PC-9 (cell line): ENCODE results near the gene KCTD13. TPM values are rescaled to one million over a fixed set of nuclear protein-coding genes. Genes with fewer than 3 reads are reported as not detected.

Source experiments
- BruUV-seq: library from RNA; stranded (reverse); fragments of 400-500 nt; replicated peaks from 2 replicates; lab custom pipeline; 2021; lab: Mats Ljungman, UMichigan
- CTCF ChIA-PET: fragments of 300-600 bp; sonication (Branson Sonifier 250); formaldehyde crosslinking; loops from one replicate; lab custom pipeline; 2022; ENCODE audit warnings: antibody characterized with exemption; lab: Charles Lee
- POLR2A ChIA-PET: fragments of 300-600 bp; sonication (Branson Sonifier 250); formaldehyde crosslinking; loops from one replicate; lab custom pipeline; 2022; ENCODE audit warnings: antibody characterized with exemption; ENCODE audit not compliant: unreplicated experiment; lab: Charles Lee
- DNase-seq, 2 experiments: peaks; one replicate each; pipeline versions ENCODE4 v3.0.0 to v3.0.0-alpha.2; 2015 to 2022; ENCODE audit warnings: mixed read lengths in 1 of 2
- H2AFZ ChIP-seq: fragments of 200-600 bp; sonication (generic); 2 replicates; pipeline ENCODE4 v1.8.1; 2017; ENCODE audit warnings: antibody characterized with exemption
- H3F3A ChIP-seq: fragments of 200-600 bp; sonication (generic); 2 replicates; pipeline ENCODE4 v1.8.1; 2017; ENCODE audit warnings: antibody characterized with exemption, mild to moderate bottlenecking, low read depth; ENCODE audit not compliant: insufficient read depth
- H3K27ac ChIP-seq: fragments of 200-600 bp; sonication (generic); 2 replicates; pipeline ENCODE4 v1.6.1; 2016; ENCODE audit warnings: mixed run types
- H3K27me3 ChIP-seq: fragments of 200-600 bp; sonication (generic); 2 replicates; pipeline ENCODE4 v1.6.1; 2016; ENCODE audit warnings: low read depth, mixed run types; ENCODE audit not compliant: insufficient read depth
- H3K36me3 ChIP-seq: fragments of 200-600 bp; sonication (generic); 2 replicates; pipeline ENCODE4 v1.6.1; 2016; ENCODE audit warnings: low read depth, mixed run types
- H3K4me1 ChIP-seq: fragments of 200-600 bp; sonication (generic); replicated peaks from 2 replicates; pipeline ENCODE4 v1.6.1; 2016; ENCODE audit warnings: mixed run types; ENCODE audit not compliant: insufficient read depth
- H3K4me2 ChIP-seq: fragments of 200-600 bp; sonication (generic); 2 replicates; pipeline ENCODE4 v1.6.1; 2017; ENCODE audit warnings: mixed run types
- H3K4me3 ChIP-seq: fragments of 200-600 bp; sonication (generic); 2 replicates; pipeline ENCODE4 v1.6.1; 2016; ENCODE audit warnings: mixed run types
- H3K79me2 ChIP-seq: fragments of 200-600 bp; sonication (generic); 2 replicates; pipeline ENCODE4 v1.6.1; 2017; ENCODE audit warnings: low read depth, mixed run types
- H3K9me2 ChIP-seq: fragments of 200-600 bp; sonication (generic); 2 replicates; pipeline ENCODE4 v1.8.1; 2017; ENCODE audit warnings: mild to moderate bottlenecking; ENCODE audit not compliant: insufficient read depth
- H3K9me3 ChIP-seq: fragments of 200-600 bp; sonication (generic); 2 replicates; pipeline ENCODE4 v1.8.1; 2016; ENCODE audit warnings: low read depth; ENCODE audit not compliant: insufficient read depth
- H4K20me1 ChIP-seq: fragments of 200-600 bp; sonication (generic); 2 replicates; pipeline ENCODE4 v1.8.1; 2017; ENCODE audit not compliant: insufficient read depth
- EZH2 ChIP-seq: fragments of 200-600 bp; sonication (generic); IDR thresholded peaks from 2 replicates; pipeline ENCODE4 v1.8.0; 2017; ENCODE audit warnings: antibody characterized with exemption, low read depth
- intact Hi-C: fragments of 100-400 bp; cut with micrococcal nuclease; formaldehyde crosslinking; loops from one replicate; pipeline ENCODE4 v1.10.0; 2022; ENCODE audit not compliant: unreplicated experiment
- total RNA-seq: library from RNA; stranded (reverse); gene quantifications from 2 replicates; pipeline ENCODE4 v1.2.3, GENCODE V29; 2021
- TF ChIP-seq, protein P1 (sequence below): fragments of 200-600 bp; sonication (generic); conservative IDR thresholded peaks from 2 replicates; pipeline ENCODE4 v1.6.1; 2017; ENCODE audit warnings: mixed run types, antibody characterized with exemption, mild to moderate bottlenecking, moderate library complexity

The KCTD13 gene
- total RNA-seq, 1 experiment from 2014 or later = 52.7 TPM

DNA sequence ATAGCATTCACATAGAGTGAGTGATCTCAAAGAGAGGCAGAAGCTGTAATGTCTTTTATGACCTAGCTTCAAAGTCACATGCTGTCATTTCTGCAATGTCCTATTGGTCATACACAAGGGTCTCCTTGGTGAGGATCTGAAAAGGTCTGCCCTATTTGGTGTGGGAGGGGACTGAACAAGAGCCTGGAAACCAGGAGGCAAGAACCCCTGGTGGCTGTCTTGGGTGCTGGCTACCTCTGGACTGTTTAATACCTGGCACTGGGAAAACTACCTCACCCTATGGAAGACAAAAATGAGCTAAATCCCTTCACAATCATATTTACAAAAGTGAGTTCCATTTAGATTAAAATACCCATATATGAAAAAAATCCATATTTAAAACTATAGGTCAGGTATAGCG is 9.0 kb downstream of the KCTD13 start:
- Histone ChIP-seq H3K79me2 (0 out of 2 replicates have a peak, but pooled peaks cover 3% of the 10 kb centered on the region), H3K9me3 (no peaks in the 10 kb centered on the region), H3K9me2 (no peaks in the 10 kb centered on the region), H3K4me2 (no peak overlapping the region), H3K27ac (peak overlapping the region; percentile 57; the same call in 1 of the 2 replicates), H3F3A (peaks cover 32% of the 10 kb centered on the region), H2AFZ (no peak overlapping the region), H3K27me3 (no peaks in the 10 kb centered on the region), H4K20me1 (peaks cover 5% of the 10 kb centered on the region; the same call in 1 of the 2 replicates), H3K4me3 (no peak overlapping the region), H3K36me3 (peaks cover 35% of the 10 kb centered on the region), H3K4me1 (peaks cover 16% of the 10 kb centered on the region)
- TF ChIP-seq, protein P1, sequence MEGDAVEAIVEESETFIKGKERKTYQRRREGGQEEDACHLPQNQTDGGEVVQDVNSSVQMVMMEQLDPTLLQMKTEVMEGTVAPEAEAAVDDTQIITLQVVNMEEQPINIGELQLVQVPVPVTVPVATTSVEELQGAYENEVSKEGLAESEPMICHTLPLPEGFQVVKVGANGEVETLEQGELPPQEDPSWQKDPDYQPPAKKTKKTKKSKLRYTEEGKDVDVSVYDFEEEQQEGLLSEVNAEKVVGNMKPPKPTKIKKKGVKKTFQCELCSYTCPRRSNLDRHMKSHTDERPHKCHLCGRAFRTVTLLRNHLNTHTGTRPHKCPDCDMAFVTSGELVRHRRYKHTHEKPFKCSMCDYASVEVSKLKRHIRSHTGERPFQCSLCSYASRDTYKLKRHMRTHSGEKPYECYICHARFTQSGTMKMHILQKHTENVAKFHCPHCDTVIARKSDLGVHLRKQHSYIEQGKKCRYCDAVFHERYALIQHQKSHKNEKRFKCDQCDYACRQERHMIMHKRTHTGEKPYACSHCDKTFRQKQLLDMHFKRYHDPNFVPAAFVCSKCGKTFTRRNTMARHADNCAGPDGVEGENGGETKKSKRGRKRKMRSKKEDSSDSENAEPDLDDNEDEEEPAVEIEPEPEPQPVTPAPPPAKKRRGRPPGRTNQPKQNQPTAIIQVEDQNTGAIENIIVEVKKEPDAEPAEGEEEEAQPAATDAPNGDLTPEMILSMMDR = no peak
- no peak for TF ChIP-seq EZH2
- BruUV-seq = no TSS peak
- ChIA-PET POLR2A (interaction anchor here (0.7 kb wide), 1 partner anchor 28 kb away, joined by 3 read pairs; no protein-coding TSS in a partner anchor), CTCF (no interaction called here)
- intact Hi-C loops = no loop called here
- no peak for DNase-seq

DNA sequence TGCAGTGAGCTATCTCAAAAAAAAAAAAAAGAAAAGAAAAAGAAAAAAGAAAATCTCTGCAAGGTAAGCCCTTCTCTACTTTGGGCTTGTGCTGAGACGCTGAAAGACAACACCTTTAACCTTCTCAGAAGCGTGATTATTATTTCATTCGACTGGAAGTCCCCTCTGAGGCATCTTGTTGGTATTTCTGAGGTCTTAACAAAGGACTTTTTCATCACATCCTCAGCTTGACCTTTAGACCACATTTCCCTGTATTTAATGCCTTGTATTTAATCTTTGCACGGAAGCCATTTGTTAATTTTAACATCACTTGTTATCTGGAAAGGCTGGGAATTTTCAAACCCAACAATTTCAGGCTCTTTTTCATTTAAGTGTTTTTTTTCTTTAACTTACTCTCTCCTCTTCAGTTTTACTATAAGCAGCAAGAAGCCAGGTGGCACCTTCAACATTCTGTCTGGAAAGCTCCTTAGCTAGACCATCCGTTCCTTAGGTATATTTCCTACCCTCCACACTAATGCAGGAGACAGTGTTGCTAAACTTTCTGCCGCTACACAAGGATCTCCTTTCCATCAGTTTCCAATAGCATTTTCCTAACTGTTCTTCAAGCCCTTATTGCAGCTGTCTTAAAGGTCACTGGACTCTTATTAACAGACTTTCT is 10.3 kb downstream of the KCTD13 start:
- DNase-seq = peak in 1 of 2 experiments; percentile 61
- no peak for TF ChIP-seq EZH2
- TF ChIP-seq, protein P1 = no peak
- H3K36me3 ChIP-seq = peaks cover 31% of the 10 kb centered on the region
- H3K9me2 ChIP-seq = no peaks in the 10 kb centered on the region
- CTCF ChIA-PET = no interaction called here
- peak overlapping the region; percentile 57 for H3K27ac ChIP-seq
- 0 out of 2 replicates have a peak, but pooled peaks cover 3% of the 10 kb centered on the region for H3K79me2 ChIP-seq
- no peaks in the 10 kb centered on the region for H3K27me3 ChIP-seq
- POLR2A ChIA-PET = interaction anchor here (0.6 to 0.7 kb wide), 3 partner anchors 108 to 1312 kb away, joined by 3 to 20 read pairs (median 3); partner anchors contain the start of gene CTF1
- H4K20me1 ChIP-seq = peaks cover 5% of the 10 kb centered on the region; the same call in 1 of the 2 replicates
- H3K4me1 ChIP-seq = peaks cover 16% of the 10 kb centered on the region
- H3K4me2 ChIP-seq = peak overlapping the region; percentile 8; the same call in 1 of the 2 replicates
- no peak overlapping the region for H3K4me3 ChIP-seq
- no peak overlapping the region for H2AFZ ChIP-seq
- peaks cover 26% of the 10 kb centered on the region for H3F3A ChIP-seq
- no TSS peak for BruUV-seq
- intact Hi-C loops = no loop called here
- no peaks in the 10 kb centered on the region for H3K9me3 ChIP-seq

DNA sequence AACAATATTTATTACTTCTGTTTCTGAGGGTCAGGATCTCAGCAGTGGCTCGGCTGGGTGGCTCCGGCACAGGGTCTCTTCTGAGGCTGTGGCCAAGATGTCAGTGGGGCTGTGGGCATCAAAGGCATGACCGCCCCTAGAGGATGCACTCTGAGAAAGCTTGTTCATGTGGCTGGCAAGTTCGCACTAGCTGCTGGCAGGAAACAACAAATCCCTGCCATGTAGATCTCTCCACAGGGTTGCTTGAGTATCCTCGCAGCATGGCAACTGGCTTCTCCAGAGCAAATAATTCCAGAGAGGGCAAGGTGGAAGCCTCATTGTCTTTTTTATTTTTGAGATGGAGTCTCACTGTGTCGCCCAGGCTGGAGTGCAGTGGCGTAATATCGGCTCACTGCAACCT is 12.5 kb downstream of the KCTD13 start:
- Histone ChIP-seq H3K36me3 (peaks cover 15% of the 10 kb centered on the region; the same call in 1 of the 2 replicates), H3K4me2 (no peak overlapping the region), H3K79me2 (no peaks in the 10 kb centered on the region), H4K20me1 (no peaks in the 10 kb centered on the region), H3F3A (peaks cover 26% of the 10 kb centered on the region), H3K27ac (no peak overlapping the region), H3K27me3 (no peaks in the 10 kb centered on the region), H3K4me1 (peaks cover 16% of the 10 kb centered on the region), H3K4me3 (no peak overlapping the region), H3K9me3 (no peaks in the 10 kb centered on the region), H3K9me2 (no peaks in the 10 kb centered on the region), H2AFZ (no peak overlapping the region)
- intact Hi-C loops = no loop called here
- BruUV-seq = no TSS peak
- DNase-seq = no peak
- CTCF ChIA-PET = no interaction called here
- POLR2A ChIA-PET = no interaction called here
- TF ChIP-seq EZH2 = no peak
- TF ChIP-seq, protein P1 = no peak
